Breast epithelium (tissue), 3 donors: ENCODE measurements around the gene PORCN.
"Not testable (repeated sequence)": the region's sequence is repeated elsewhere in the genome, so short reads cannot be mapped to it uniquely, and the experiment has no call there.

Experiments used
- CTCF ChIP-seq, 3 donors: fragments of 450-650 bp; IDR thresholded peaks; one replicate each; pipeline ENCODE4 v1.5.1; 2016 to 2017; ENCODE audit warnings: antibody characterized with exemption in 3 of 3, mild to moderate bottlenecking in 3 of 3, moderate library complexity in 3 of 3
- POLR2AphosphoS5 ChIP-seq, 3 donors: sonication (generic); formaldehyde crosslinking; IDR thresholded peaks; one replicate each; pipeline ENCODE4 v1.6.1; 2017; ENCODE audit warnings: antibody characterized with exemption in 3 of 3

- not testable (repeated sequence) for TF ChIP-seq CTCF, POLR2AphosphoS5 (IDR thresholded peaks at IDR 0.05)
These were observed 47.0 kb downstream of the PORCN start for GRCh38 chrX:48555731-48556325.
